DMS153 treated with DMSO at 0.1 percent for 48 hours (cell line): ENCODE data around the gene MFGE8.

ENCODE experiments used
- DNase-seq: peaks from one replicate; lab custom pipeline; 2025; ENCODE audit not compliant: unreplicated experiment; lab: John Stamatoyannopoulos, UW

The MFGE8 gene

DNA sequence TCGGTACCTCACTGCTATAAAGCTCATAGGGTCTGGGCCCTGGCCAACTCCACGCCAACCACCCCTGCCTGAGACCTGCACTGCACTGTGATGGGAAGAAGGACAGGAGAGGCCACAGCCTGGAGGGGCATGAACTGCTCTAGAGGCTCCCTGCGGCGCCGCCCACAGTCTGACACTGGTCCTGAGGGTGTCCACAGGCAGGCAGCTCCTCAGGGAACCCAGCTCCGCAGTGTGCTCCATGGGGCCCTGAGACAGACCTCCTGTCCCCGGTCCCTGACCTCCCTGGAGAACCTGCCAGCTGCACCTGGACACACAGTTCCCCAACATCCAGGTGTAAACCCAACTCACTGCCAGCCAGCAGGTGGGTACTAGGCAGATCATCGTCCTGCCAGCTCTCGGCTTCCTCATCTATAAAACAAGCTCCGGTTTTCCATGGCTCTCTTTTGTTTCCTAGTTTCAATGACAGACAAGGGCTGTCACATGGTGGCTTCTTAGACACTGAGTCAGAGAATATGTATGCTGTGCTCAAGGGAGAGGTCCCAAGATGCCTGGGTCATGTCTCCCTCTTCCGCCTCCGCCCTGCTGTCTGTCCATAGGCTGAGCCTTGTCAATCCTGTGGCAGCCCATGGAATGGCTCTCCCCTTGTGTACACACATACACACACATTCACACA, 12.7 kb downstream of the MFGE8 start:
- no peak for DNase-seq

GRCh38 chr15:88899251-88899650, 13.9 kb downstream of the MFGE8 start:
- no peak for DNase-seq

GRCh38 chr15:88898736-88899135, 14.4 kb downstream of the MFGE8 start:
- no peak for DNase-seq

GRCh38 chr15:88897456-88898194, 15.6 kb downstream of the MFGE8 start:
- DNase-seq: no peak

GRCh38 chr15:88897142-88897455, 16.1 kb downstream of the MFGE8 start:
- no peak for DNase-seq

GRCh38 chr15:88896333-88897033, 16.7 kb downstream of the MFGE8 start:
- DNase-seq: no peak

GRCh38 chr15:88894819-88895767, 18.1 kb downstream of the MFGE8 start, which contains the start of gene HAPLN3:
Gene HAPLN3, minus strand, starts transcription at chr15:88895544. Its CDS starts 8,246 bp downstream, at chr15:88887298.
- no peak for DNase-seq

DNA sequence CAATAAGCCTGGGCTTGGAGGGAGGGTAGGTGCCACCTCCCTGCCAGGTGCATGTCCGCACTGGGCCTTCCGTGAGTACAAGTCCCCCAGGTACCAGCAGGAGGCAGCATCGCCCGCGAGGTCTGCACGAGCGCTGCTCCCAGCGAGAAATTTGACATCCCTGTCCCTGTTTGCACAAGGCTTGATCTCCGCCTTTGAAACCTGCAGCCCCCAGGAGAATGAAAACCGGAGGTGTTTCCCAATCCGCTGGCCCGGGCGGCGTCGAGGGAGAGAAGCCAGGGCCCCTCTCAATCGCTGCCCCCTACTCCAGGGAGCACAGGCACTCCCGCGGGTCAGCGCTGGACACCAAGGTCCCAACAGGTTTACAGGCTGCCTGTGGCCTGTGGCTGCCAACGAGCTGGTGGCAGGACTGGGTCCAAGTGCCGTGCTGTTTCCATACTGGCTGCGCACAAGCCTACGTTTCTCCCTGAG, 18.8 kb downstream of the MFGE8 start:
- no peak for DNase-seq

- no peak for DNase-seq
Measured at GRCh38 chr15:88891540-88892254, 21.5 kb downstream of the MFGE8 start.

DNA sequence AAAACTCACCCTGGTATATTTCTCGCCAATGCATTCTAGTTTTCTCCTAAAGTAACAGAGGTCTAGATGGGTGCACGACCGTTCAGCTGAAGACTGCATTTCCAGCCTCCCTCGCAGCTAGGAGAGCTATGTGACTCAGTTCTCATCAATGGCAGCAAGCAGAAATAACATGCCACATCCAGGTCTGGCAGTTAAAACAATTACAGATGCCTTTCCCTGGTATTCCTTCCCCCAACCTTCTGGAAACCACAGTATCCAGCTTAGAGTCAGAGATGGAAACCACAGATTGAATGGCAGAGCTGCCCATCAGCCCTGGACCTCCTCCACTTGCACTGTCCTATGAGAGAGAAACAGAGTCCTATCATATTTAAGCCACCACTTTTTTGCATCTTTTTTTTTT, 22.7 kb downstream of the MFGE8 start:
- no peak for DNase-seq

GRCh38 chr15:88888719-88889118, 24.5 kb downstream of the MFGE8 start:
- DNase-seq: no peak

DNA sequence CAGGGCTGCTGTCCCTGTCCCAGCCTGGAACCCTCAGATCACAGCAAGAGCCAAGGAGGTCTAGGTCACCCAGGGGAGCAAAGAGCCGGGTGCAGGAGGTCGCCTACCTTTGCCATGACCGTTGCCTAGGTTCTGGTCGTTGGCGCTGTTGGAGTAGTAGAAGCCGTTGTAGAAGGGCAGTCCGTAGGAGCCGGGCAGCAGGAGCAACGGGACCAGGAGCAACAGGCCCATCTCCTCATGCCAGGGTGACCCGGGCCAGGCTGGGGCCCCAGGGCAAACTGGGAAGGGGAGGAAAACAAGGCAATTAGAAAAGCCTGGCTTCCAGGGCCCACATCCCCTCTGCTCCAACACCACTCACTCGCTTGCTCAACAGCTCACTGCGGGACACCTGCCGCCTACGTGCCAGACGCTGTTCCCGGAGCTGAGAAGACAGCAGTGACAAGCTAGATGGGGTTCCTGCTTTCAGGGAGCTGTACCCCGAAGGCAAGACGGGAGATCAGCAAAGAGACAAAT, 26.1 kb downstream of the MFGE8 start:
- DNase-seq: no peak

DNA sequence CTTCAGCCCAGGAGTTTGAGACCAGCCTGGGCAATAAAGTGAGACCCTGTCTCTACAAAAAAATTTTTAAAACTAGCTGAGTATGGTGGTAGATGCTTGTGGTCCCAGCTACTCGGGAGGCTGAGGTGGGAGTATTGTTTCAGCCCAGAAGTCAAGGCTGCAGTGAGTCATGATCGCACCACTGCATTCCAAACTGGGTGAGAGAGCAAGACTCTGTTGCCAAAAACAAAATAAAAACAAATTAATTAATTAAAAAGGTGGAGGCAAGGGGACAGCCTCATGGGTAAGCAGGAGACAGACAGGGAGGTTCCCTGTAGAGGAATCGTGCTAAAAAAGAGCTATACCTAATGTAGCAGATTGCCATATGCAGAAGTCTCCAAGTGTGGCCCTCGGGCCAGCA, 30.4 kb downstream of the MFGE8 start:
- no peak for DNase-seq

DNA sequence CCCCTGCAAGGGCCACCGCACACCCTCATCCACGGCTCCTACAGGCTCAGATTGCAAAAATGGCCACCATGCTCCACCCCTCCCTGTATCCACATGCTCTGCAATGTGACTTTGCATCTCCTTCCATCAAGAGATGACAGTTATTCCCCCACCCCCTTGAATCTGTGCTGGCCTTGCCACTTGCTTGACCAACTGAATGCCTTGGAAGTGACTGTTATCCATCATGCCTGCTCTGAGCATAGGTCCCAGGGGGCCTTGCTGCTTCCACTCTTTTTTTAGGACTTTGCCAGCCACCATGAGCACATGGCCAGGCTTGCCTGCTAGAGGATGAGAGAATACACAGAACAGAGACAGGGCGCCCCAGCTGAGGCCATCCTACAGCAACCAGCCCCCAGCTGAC, 31.4 kb downstream of the MFGE8 start:
- no peak for DNase-seq

- DNase-seq: no peak
Measured at GRCh38 chr15:88880944-88881740, 32.0 kb downstream of the MFGE8 start.

GRCh38 chr15:88878720-88879184, 34.4 kb downstream of the MFGE8 start:
- DNase-seq: peak; percentile 5

DNA sequence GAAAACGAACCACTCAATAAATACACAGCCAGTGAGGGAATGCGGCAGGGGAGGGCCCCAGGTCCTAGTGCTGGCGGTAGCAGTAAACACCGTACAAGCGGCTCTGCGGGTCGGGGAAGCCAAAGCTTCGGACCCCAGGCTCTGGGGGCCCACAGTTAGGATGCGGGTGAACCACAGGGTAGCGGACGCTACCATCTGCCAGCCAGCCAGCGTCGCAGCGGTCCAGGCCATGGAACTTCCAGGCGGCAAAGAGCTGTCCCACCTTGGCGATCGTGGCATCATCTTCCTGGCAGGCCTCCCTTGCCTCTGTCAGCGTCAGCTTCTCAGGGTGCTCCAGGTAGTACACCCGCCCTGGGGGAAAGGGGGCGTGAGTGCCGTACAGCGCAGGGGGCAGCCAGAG, 35.3 kb downstream of the MFGE8 start:
- no peak for DNase-seq

DNA sequence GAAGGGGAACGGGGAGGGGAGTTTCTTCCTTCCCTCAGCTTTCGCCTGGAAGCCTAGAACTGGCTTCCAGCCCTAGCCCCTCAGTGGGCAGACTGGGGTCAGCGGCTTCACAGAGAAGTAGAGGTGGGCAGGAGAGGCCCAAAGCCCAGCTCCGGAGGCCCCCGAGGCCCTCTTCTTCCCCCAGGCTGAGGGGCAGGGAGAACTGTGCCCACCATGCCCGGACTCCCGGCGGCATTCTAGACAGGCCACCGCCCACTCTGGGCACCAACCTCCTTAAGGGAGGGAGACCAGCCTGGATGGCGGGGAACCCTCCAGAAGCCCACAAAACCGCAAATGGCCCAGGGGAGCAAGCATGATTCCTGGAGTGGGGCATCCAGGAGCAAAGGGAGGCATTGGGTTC, 35.8 kb downstream of the MFGE8 start:
- DNase-seq: no peak

DNA sequence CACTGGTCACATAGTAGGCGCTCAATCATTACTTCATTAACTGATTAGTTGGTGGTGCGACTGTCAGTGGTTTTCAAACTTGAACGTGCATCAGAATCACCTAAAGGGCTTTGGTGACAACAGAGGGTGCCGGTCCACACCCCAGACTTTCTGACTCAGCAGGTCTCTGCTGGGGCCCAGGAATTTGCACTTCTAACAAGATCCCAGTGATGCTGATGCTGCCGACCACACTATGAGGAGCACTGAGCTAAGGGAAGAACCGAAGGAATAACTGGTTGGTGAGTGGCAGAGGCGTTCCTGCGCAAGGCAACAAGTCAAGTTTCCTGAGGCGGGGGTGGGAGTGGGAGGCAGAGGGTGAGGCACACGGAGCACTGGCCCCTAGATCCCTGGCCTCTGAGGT, 36.6 kb downstream of the MFGE8 start:
- no peak for DNase-seq
